ENCODE measurements around the gene SDC3. TPM values are rescaled to one million over a fixed set of nuclear protein-coding genes. Genes with fewer than 3 reads are reported as not detected.
"Not testable (repeated sequence)": the region's sequence is repeated elsewhere in the genome, so short reads cannot be mapped to it uniquely, and the experiment has no call there.

SDC3 gene
- total RNA-seq, 1 experiment from 2014 or later, result 33.7 TPM

DNA sequence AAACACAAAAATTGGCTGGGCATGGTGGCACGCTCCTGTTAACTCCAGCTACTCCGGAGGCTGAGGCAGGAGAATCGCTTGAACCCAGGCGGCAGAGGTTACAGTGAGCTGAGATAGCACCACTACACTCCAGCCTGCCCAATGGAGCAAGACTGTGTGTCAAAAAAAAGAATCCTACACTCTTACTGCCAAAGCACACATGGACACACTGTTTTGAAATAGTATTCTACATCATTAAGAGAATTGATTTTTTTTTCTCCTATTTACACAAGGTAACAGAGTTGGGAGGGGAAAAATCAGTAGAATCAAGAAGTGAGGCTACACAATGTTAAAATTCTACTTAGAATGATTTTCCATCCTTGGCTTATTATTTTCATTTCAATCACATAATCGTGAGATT lies 42.1 kb upstream of the SDC3 start:
- H3K9me3 ChIP-seq (ENCODE audit: insufficient read depth, low read depth), result no peaks in the 10 kb centered on the region
- ChIA-PET POLR2A (ENCODE audit: unreplicated experiment) (no interaction called here), CTCF (no interaction called here)
- no peaks in the 10 kb centered on the region for H3K9me2 ChIP-seq (ENCODE audit: insufficient read depth)
- no peaks in the 10 kb centered on the region for H3K4me1 ChIP-seq (replicated peaks; ENCODE audit: insufficient read depth)
- no peak overlapping the region for H3K4me3 ChIP-seq
- BruUV-seq (replicated peaks), result no TSS peak
- H4K20me1 ChIP-seq (ENCODE audit: insufficient read depth), result peaks cover 26% of the 10 kb centered on the region
- intact Hi-C loops (cut with micrococcal nuclease; ENCODE audit: unreplicated experiment), result no loop called here
- no peak for DNase-seq
- H2AFZ ChIP-seq, result no peak overlapping the region
- no peaks in the 10 kb centered on the region for H3K27me3 ChIP-seq (ENCODE audit: insufficient read depth, low read depth)
- H3F3A ChIP-seq (ENCODE audit: insufficient read depth, low read depth), result peaks cover 4% of the 10 kb centered on the region; the same call in 1 of the 2 replicates
- peaks cover under 1% of the 10 kb centered on the region; the same call in 1 of the 2 replicates for H3K36me3 ChIP-seq (ENCODE audit: low read depth)
- H3K79me2 ChIP-seq (ENCODE audit: low read depth), result 0 out of 2 replicates have a peak, but pooled peaks cover 11% of the 10 kb centered on the region
- TF ChIP-seq, protein P1, sequence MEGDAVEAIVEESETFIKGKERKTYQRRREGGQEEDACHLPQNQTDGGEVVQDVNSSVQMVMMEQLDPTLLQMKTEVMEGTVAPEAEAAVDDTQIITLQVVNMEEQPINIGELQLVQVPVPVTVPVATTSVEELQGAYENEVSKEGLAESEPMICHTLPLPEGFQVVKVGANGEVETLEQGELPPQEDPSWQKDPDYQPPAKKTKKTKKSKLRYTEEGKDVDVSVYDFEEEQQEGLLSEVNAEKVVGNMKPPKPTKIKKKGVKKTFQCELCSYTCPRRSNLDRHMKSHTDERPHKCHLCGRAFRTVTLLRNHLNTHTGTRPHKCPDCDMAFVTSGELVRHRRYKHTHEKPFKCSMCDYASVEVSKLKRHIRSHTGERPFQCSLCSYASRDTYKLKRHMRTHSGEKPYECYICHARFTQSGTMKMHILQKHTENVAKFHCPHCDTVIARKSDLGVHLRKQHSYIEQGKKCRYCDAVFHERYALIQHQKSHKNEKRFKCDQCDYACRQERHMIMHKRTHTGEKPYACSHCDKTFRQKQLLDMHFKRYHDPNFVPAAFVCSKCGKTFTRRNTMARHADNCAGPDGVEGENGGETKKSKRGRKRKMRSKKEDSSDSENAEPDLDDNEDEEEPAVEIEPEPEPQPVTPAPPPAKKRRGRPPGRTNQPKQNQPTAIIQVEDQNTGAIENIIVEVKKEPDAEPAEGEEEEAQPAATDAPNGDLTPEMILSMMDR (conservative IDR thresholded peaks at IDR 0.05), result no peak
- no peak overlapping the region for H3K4me2 ChIP-seq
- H3K27ac ChIP-seq, result no peak overlapping the region

DNA sequence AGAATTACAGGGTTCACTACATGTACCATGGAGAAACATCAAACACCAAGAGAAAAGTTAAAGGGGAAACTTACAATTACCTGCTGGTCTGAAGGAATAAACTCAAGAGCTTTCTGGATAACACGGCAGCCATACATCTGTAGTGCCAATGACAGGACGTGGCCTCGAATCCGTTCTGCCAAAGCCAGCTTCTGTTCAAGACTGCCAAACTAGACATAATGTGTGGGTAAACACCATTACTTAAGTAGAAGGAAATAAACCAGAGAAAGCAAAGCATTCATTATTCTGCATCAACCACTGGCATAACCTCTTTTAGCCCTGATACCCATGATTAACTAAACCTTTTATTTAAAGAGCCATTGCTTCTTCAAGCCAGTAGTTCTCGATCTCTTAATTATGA lies 41.5 kb upstream of the SDC3 start:
- no TSS peak for BruUV-seq (replicated peaks)

DNA sequence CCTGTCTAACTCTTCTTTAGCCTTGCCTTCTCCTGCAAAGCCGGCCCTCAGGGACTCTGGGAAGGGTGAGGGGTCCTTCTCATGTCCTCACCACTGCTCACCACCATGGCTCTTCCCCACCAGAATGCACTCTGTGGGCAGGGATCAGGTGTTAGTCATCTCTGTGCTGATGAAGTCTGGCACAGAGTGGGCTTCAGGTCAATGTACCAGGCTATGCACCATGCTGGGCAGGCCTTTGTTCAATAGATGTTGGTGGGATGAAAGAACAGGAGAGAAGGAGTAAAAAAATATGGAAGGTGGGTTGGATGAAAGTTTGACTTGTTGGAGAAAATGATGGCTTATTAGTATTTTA lies 40.9 kb upstream of the SDC3 start:
- H4K20me1 ChIP-seq (ENCODE audit: insufficient read depth), result peaks cover 31% of the 10 kb centered on the region
- POLR2A ChIA-PET (ENCODE audit: unreplicated experiment); H3K36me3 ChIP-seq (ENCODE audit: low read depth); intact Hi-C loops (cut with micrococcal nuclease; ENCODE audit: unreplicated experiment); DNase-seq; BruUV-seq (replicated peaks); H3K27me3 ChIP-seq (ENCODE audit: insufficient read depth, low read depth); H3K4me2 ChIP-seq; H3K4me1 ChIP-seq (replicated peaks; ENCODE audit: insufficient read depth); H3F3A ChIP-seq (ENCODE audit: insufficient read depth, low read depth); H3K9me2 ChIP-seq (ENCODE audit: insufficient read depth); H3K9me3 ChIP-seq (ENCODE audit: insufficient read depth, low read depth); H3K27ac ChIP-seq; H2AFZ ChIP-seq; H3K4me3 ChIP-seq: not testable (repeated sequence)
- H3K79me2 ChIP-seq (ENCODE audit: low read depth), result 0 out of 2 replicates have a peak, but pooled peaks cover 11% of the 10 kb centered on the region
- CTCF ChIA-PET, result interaction anchor here (0.6 kb wide), 1 partner anchor 20 kb away, joined by 4 read pairs; no protein-coding TSS in a partner anchor

More for the DNA sequence above, 41.5 kb upstream of the SDC3 start:
- ChIA-PET POLR2A (ENCODE audit: unreplicated experiment) (no interaction called here), CTCF (no interaction called here)
- DNase-seq, result no peak
- intact Hi-C loops (cut with micrococcal nuclease; ENCODE audit: unreplicated experiment), result no loop called here
- no peak overlapping the region for H2AFZ ChIP-seq
- H3F3A ChIP-seq (ENCODE audit: insufficient read depth, low read depth), result peaks cover 4% of the 10 kb centered on the region; the same call in 1 of the 2 replicates
- no peaks in the 10 kb centered on the region for H3K9me2 ChIP-seq (ENCODE audit: insufficient read depth)
- no peak overlapping the region for H3K27ac ChIP-seq
- H3K36me3 ChIP-seq (ENCODE audit: low read depth), result no peaks in the 10 kb centered on the region; the same call in 1 of the 2 replicates
- no peak overlapping the region for H3K4me3 ChIP-seq
- H3K9me3 ChIP-seq (ENCODE audit: insufficient read depth, low read depth), result no peaks in the 10 kb centered on the region
- H3K4me1 ChIP-seq (replicated peaks; ENCODE audit: insufficient read depth), result no peaks in the 10 kb centered on the region
- H3K79me2 ChIP-seq (ENCODE audit: low read depth), result 0 out of 2 replicates have a peak, but pooled peaks cover 11% of the 10 kb centered on the region
- H4K20me1 ChIP-seq (ENCODE audit: insufficient read depth), result peaks cover 28% of the 10 kb centered on the region
- no peaks in the 10 kb centered on the region for H3K27me3 ChIP-seq (ENCODE audit: insufficient read depth, low read depth)
- TF ChIP-seq, protein P1 (conservative IDR thresholded peaks at IDR 0.05), result no peak
- no peak for TF ChIP-seq EZH2 (IDR thresholded peaks at IDR 0.05; ENCODE audit: low read depth)
- H3K4me2 ChIP-seq, result no peak overlapping the region

DNA sequence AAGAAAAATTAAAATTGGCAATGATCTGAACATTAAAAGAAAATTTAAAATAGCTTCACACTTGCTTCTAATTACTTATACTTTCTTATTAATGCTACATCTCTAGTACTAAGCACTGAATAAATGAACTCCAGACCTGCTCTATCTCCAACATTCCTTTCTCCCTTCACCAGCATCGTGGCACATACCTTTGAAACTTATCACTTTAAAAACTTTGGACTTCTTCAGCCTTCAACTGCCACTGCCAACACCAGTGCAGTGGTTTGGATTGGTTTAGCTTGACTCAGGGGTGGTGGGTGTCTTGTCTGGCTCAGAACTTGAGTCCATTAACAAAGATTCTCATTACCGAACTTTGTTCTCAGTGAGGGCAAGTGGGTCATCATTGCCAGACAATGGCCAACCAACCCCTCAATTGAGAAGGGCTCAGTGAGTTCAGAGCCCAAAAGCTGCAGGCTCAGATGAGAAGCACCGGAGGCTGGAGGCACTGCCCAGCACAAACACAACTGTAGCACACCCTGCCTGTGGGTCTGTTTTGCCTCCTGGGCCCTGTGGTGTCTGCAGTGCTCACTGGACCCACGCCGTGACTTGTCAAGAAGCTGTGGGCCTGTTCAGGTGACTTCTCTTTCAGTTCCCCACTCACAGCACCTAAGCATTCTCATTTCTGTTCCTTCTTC lies 40.4 kb upstream of the SDC3 start:
- peaks cover 29% of the 10 kb centered on the region for H4K20me1 ChIP-seq (ENCODE audit: insufficient read depth)
- H3K4me1 ChIP-seq (replicated peaks; ENCODE audit: insufficient read depth); H3K27ac ChIP-seq; DNase-seq; POLR2A ChIA-PET (ENCODE audit: unreplicated experiment); H3K27me3 ChIP-seq (ENCODE audit: insufficient read depth, low read depth); H3K4me2 ChIP-seq; H3K36me3 ChIP-seq (ENCODE audit: low read depth); H3K4me3 ChIP-seq; H2AFZ ChIP-seq; H3K9me2 ChIP-seq (ENCODE audit: insufficient read depth); H3K9me3 ChIP-seq (ENCODE audit: insufficient read depth, low read depth); BruUV-seq (replicated peaks); intact Hi-C loops (cut with micrococcal nuclease; ENCODE audit: unreplicated experiment): not testable (repeated sequence)
- CTCF ChIA-PET, result interaction anchor here (0.6 kb wide), 1 partner anchor 20 kb away, joined by 4 read pairs; no protein-coding TSS in a partner anchor
- 0 out of 2 replicates have a peak, but pooled peaks cover 11% of the 10 kb centered on the region for H3K79me2 ChIP-seq (ENCODE audit: low read depth)
- H3F3A ChIP-seq (ENCODE audit: insufficient read depth, low read depth), result peaks cover 14% of the 10 kb centered on the region; the same call in 1 of the 2 replicates

Measured in PC-9 (cell line).